ENCODE measurements around the gene MPP3. TPM values are rescaled to one million over a fixed set of nuclear protein-coding genes. Genes with fewer than 3 reads are reported as not detected.

Gene MPP3
- total and polyA plus RNA-seq, 9 of the 15 experiments (the other 6 are each of a cell fraction or from before 2014, with no cell fraction given): 0.41 to 10.4 (median 4.5) TPM

DNA sequence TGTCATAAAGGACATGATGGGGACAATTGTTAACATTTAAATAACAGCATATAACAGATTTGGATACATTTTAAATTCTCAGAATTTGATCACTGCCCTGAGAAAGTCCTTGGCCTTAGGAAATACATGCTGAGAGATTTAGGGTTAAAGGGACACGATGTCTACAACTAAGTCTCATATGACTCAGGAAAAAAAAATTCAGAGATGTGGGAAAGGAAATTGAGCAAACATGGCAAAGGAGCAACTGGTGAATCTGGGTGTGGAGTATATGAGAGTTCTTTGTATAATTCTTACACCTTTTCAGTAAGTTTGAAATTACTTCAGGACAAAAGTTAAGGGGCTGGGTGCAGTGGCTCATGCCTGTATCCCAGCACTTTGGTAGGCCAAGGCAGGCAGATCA is 18.2 kb downstream of the MPP3 start (continued):
- TF ChIP-seq, protein P1, sequence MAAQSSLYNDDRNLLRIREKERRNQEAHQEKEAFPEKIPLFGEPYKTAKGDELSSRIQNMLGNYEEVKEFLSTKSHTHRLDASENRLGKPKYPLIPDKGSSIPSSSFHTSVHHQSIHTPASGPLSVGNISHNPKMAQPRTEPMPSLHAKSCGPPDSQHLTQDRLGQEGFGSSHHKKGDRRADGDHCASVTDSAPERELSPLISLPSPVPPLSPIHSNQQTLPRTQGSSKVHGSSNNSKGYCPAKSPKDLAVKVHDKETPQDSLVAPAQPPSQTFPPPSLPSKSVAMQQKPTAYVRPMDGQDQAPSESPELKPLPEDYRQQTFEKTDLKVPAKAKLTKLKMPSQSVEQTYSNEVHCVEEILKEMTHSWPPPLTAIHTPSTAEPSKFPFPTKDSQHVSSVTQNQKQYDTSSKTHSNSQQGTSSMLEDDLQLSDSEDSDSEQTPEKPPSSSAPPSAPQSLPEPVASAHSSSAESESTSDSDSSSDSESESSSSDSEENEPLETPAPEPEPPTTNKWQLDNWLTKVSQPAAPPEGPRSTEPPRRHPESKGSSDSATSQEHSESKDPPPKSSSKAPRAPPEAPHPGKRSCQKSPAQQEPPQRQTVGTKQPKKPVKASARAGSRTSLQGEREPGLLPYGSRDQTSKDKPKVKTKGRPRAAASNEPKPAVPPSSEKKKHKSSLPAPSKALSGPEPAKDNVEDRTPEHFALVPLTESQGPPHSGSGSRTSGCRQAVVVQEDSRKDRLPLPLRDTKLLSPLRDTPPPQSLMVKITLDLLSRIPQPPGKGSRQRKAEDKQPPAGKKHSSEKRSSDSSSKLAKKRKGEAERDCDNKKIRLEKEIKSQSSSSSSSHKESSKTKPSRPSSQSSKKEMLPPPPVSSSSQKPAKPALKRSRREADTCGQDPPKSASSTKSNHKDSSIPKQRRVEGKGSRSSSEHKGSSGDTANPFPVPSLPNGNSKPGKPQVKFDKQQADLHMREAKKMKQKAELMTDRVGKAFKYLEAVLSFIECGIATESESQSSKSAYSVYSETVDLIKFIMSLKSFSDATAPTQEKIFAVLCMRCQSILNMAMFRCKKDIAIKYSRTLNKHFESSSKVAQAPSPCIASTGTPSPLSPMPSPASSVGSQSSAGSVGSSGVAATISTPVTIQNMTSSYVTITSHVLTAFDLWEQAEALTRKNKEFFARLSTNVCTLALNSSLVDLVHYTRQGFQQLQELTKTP (IDR thresholded peaks at IDR 0.05; ENCODE audit: low read depth in 1 of 2, partially characterized antibody in 2 of 2): no peak
- no peak for TF ChIP-seq ZNF232 (CRISPR knock-in tag; IDR thresholded peaks at IDR 0.05)

DNA sequence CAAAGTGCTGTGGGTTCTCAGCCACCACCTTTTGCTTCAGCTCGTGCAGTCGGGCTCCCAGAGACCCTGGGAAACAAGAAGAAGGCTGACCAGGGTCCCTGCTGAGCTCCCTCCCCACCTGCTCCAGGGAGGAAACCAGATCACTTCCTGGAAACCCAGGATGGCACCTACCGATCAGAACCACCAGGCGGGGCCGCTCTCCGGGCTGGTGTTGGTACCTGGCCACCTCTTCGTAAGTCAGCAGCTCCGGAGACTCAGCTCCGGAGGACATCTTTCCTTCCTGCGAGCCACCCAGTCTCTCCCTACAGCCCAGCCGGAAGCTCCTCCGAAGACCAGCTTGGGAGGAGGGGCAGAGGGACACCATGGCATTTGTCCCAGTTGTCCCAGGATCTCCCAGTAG is 18.9 kb downstream of the MPP3 start:
- Histone ChIP-seq H3K9ac (ENCODE audit: insufficient read depth in 1 of 2, low read depth in 2 of 2, low read length in 2 of 2) (peak overlapping the region in 1 of 2 experiments; percentile 21; a peak in 1 of 4 replicates), H2AFZ (ENCODE audit: low read depth, low read length) (no peak overlapping the region), H3K4me3 (no peak overlapping the region), H4K20me1 (replicated peaks; ENCODE audit: control insufficient read depth, insufficient read depth, low read length) (no peaks in the 10 kb centered on the region), H3K9me1 (ENCODE audit: control insufficient read depth, insufficient read depth, low read length) (no peaks in the 10 kb centered on the region), H3K79me2 (ENCODE audit: control insufficient read depth, insufficient read depth, low read length) (no peaks in the 10 kb centered on the region), H3K9me3 (replicated peaks; ENCODE audit: control insufficient read depth, insufficient read depth, low read depth, low read length) (no peaks in the 10 kb centered on the region), H3K36me3 (ENCODE audit: control insufficient read depth, insufficient read depth, low read length) (no peaks in the 10 kb centered on the region), H3K4me2 (ENCODE audit: insufficient read depth, low read length) (no peak overlapping the region), H3K27ac (ENCODE audit: extremely low read depth, low read depth, low read length) (no peak overlapping the region), H3K4me1 (replicated peaks in 1 of 2; ENCODE audit: control insufficient read depth in 2 of 2, insufficient read depth in 2 of 2, low read length in 2 of 2) (peaks cover 0 to 3% of the 10 kb centered on the region in 2 experiments; a peak in 1 of 5 replicates), H3K27me3 (ENCODE audit: control insufficient read depth in 2 of 2, insufficient read depth in 2 of 2, low read length in 2 of 2) (0 out of 5 replicates have a peak, but pooled peaks cover 0 to 9% of the 10 kb centered on the region in 2 experiments)
- FAIRE-seq (no peak), DNase-seq (ENCODE audit: extremely low read depth in 1 of 4, low spot score in 3 of 4) (no peak), ATAC-seq (no peak)
- in situ Hi-C loops (cut with MboI): no loop called here
- TF ChIP-seq YBX1 (IDR thresholded peaks at IDR 0.05): no peak
- TF ChIP-seq, protein P2, sequence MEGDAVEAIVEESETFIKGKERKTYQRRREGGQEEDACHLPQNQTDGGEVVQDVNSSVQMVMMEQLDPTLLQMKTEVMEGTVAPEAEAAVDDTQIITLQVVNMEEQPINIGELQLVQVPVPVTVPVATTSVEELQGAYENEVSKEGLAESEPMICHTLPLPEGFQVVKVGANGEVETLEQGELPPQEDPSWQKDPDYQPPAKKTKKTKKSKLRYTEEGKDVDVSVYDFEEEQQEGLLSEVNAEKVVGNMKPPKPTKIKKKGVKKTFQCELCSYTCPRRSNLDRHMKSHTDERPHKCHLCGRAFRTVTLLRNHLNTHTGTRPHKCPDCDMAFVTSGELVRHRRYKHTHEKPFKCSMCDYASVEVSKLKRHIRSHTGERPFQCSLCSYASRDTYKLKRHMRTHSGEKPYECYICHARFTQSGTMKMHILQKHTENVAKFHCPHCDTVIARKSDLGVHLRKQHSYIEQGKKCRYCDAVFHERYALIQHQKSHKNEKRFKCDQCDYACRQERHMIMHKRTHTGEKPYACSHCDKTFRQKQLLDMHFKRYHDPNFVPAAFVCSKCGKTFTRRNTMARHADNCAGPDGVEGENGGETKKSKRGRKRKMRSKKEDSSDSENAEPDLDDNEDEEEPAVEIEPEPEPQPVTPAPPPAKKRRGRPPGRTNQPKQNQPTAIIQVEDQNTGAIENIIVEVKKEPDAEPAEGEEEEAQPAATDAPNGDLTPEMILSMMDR (IDR thresholded peaks at IDR 0.05 in 2 of 3, conservative IDR thresholded peaks at IDR 0.05 in 1 of 3; ENCODE audit: insufficient read depth in 2 of 3, low read depth in 1 of 3, low read length in 3 of 3): 0 out of 6 replicates have a peak, but pooled peaks of 1 of the 3 experiments have one; percentile 14
- TF ChIP-seq TEAD4 (IDR thresholded peaks at IDR 0.05; ENCODE audit: low read length): no peak
- no peak for TF ChIP-seq TEAD4 (CRISPR knock-in tag; IDR thresholded peaks at IDR 0.05; ENCODE audit: borderline replicate concordance)
- ChIA-PET CTCF (ENCODE audit: low intra/inter-chr PET ratio) (no interaction called here), POLR2A (interaction anchor here (1.2 kb wide), 1 partner anchor 43 kb away, joined by 3 read pairs; no protein-coding TSS in a partner anchor)
- intact Hi-C loops (cut with micrococcal nuclease): no loop called here
- BruUV-seq (replicated peaks): no TSS peak
- WGBS (ENCODE audit: insufficient coverage, low coverage, missing lambda C conversion rate): 55% methylated on average over 12 of the region's 12 CpGs

Measured in K562 (cell line).